WTC11 (cell line): ENCODE data around the gene ANKRD2.
"Not testable (repeated sequence)": the region's sequence is repeated elsewhere in the genome, so short reads cannot be mapped to it uniquely, and the experiment has no call there.

ENCODE experiments used
- CTCF ChIP-seq: fragments of 200-600 bp; IDR thresholded peaks from 2 replicates; pipeline ENCODE4 v1.8.0; 2022; ENCODE audit warnings: antibody characterized with exemption
- TCF7 ChIP-seq: sonication (generic); formaldehyde crosslinking; IDR thresholded peaks from 2 replicates; pipeline ENCODE4 v1.8.0; 2022; ENCODE audit warnings: mild to moderate bottlenecking, low read depth, missing genetic modification reagents, moderate library complexity
- TF ChIP-seq, protein P1 (sequence below): sonication (generic); formaldehyde crosslinking; IDR thresholded peaks from 2 replicates; pipeline ENCODE4 v1.8.1; 2023; ENCODE audit warnings: mild to moderate bottlenecking, missing genetic modification reagents, moderate library complexity
- TF ChIP-seq, protein P2 (sequence below): sonication (generic); formaldehyde crosslinking; conservative IDR thresholded peaks from 2 replicates; pipeline ENCODE4 v1.8.1; 2022; ENCODE audit warnings: mild to moderate bottlenecking, missing genetic modification reagents

DNA sequence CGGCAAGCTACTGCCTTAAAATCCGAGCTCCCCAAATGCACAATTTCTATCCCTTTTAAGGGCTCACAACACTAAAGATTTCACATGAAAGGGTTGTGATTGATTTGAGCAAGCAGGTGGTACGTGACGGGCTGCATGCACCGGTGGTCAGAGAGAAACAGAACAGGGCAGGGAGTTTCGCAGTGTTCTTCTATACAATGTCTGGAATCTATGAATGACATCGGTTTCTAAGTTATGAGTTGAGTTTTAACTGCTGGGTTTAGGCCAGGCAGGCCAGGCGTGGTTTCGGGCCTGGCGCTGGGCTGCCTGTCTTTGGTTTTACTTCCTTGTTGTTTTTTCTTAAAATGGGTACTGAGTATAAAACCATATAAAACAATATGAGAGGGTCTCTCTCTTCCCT is 17.0 kb upstream of the ANKRD2 start:
- TF ChIP-seq CTCF; TCF7 (CRISPR knock-in tag): not testable (repeated sequence)
- TF ChIP-seq, protein P1, sequence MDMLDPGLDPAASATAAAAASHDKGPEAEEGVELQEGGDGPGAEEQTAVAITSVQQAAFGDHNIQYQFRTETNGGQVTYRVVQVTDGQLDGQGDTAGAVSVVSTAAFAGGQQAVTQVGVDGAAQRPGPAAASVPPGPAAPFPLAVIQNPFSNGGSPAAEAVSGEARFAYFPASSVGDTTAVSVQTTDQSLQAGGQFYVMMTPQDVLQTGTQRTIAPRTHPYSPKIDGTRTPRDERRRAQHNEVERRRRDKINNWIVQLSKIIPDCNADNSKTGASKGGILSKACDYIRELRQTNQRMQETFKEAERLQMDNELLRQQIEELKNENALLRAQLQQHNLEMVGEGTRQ (CRISPR knock-in tag): not testable (repeated sequence)
- TF ChIP-seq, protein P2, sequence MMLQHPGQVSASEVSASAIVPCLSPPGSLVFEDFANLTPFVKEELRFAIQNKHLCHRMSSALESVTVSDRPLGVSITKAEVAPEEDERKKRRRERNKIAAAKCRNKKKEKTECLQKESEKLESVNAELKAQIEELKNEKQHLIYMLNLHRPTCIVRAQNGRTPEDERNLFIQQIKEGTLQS (CRISPR knock-in tag): not testable (repeated sequence)
